Subcutaneous adipose tissue (tissue), 4 donors: ENCODE data around the gene CNOT1. TPM values are rescaled to one million over a fixed set of nuclear protein-coding genes. Genes with fewer than 3 reads are reported as not detected.

Source experiments
- CTCF ChIP-seq: fragments of 450-650 bp; IDR thresholded peaks from one replicate; pipeline ENCODE4 v1.5.1; 2016; ENCODE audit warnings: low read depth, mild to moderate bottlenecking, control low read depth, antibody characterized with exemption, moderate library complexity
- total RNA-seq, 4 donors: library from RNA; depleted of rRNA; stranded (reverse); fragments of >200 nt; gene quantifications; one replicate each; pipeline ENCODE4 v1.1.0, GENCODE V29; 2016

CNOT1 gene
- total RNA-seq, 4 donors from 2014 or later: 112 to 136 (median 113) TPM

- TF ChIP-seq CTCF: no peak
Observed at GRCh38 chr16:58490065-58490464, 139.6 kb downstream of the CNOT1 start.

- no peak for TF ChIP-seq CTCF
Observed at GRCh38 chr16:58488531-58488930, 141.1 kb downstream of the CNOT1 start.

- TF ChIP-seq CTCF: no peak
Observed at GRCh38 chr16:58487566-58488351, 141.9 kb downstream of the CNOT1 start.

GRCh38 chr16:58485184-58485887 is 144.3 kb downstream of the CNOT1 start:
- TF ChIP-seq CTCF: no peak

- no peak for TF ChIP-seq CTCF
Observed at GRCh38 chr16:58481931-58482330, 147.7 kb downstream of the CNOT1 start.

- no peak for TF ChIP-seq CTCF
Observed at GRCh38 chr16:58481226-58481869, 148.3 kb downstream of the CNOT1 start.

- TF ChIP-seq CTCF: no peak
Observed at GRCh38 chr16:58478427-58478826, 151.2 kb downstream of the CNOT1 start.
